Kidney (tissue), 14 donors: ENCODE results near the gene KRTAP10-5. TPM values are rescaled to one million over a fixed set of nuclear protein-coding genes. Genes with fewer than 3 reads are reported as not detected.
"Not testable (repeated sequence)": the region's sequence is repeated elsewhere in the genome, so short reads cannot be mapped to it uniquely, and the experiment has no call there.

Source experiments
- DNase-seq, 5 donors: peaks; one replicate each; pipeline ENCODE4 v3.0.0-alpha.2; 2013 to 2020
- FAIRE-seq: peaks from 2 replicates; lab custom pipeline; 2012; peaks lifted over from hg19 to GRCh38; lab: Jason Lieb, UNC
- H3K27ac ChIP-seq, 2 donors: one replicate each; pipeline ENCODE4 v1.7.0; 2013; ENCODE audit warnings: low read depth in 2 of 2, low read length in 2 of 2, inconsistent platforms in 1 of 2
- H3K27me3 ChIP-seq: one replicate; pipeline ENCODE4 v1.7.1; 2013; ENCODE audit warnings: low read length, inconsistent platforms; ENCODE audit not compliant: control insufficient read depth, insufficient read depth
- H3K36me3 ChIP-seq, 3 donors: one replicate each; pipeline versions ENCODE4 v1.7.0 to v1.7.1; 2013; ENCODE audit warnings: low read length in 3 of 3, control low read depth in 1 of 3, inconsistent platforms in 1 of 3; ENCODE audit not compliant: insufficient read depth in 3 of 3, control insufficient read depth in 2 of 3
- H3K4me1 ChIP-seq, 3 donors: one replicate each; pipeline versions ENCODE4 v1.7.0 to v1.7.1; 2013; ENCODE audit warnings: low read length in 3 of 3, inconsistent platforms in 1 of 3, low read depth in 1 of 3; ENCODE audit not compliant: control insufficient read depth in 2 of 3, insufficient read depth in 2 of 3
- H3K4me3 ChIP-seq, 3 donors: one replicate each; pipeline versions ENCODE4 v1.7.0 to v1.8.1; 2013; ENCODE audit warnings: low read length in 3 of 3, control low read depth in 1 of 3, inconsistent platforms in 1 of 3
- H3K9ac ChIP-seq, 3 donors: one replicate each; pipeline versions ENCODE4 v1.7.0 to v1.7.1; 2013; ENCODE audit warnings: low read length in 3 of 3, control low read depth in 1 of 3, inconsistent platforms in 1 of 3
- H3K9me3 ChIP-seq, 3 donors: one replicate each; pipeline versions ENCODE4 v1.7.0 to v1.7.1; 2013; ENCODE audit warnings: low read length in 3 of 3, control low read depth in 1 of 3, inconsistent platforms in 1 of 3; ENCODE audit not compliant: control insufficient read depth in 2 of 3, insufficient read depth in 1 of 3
- CTCF ChIP-seq: IDR thresholded peaks from 3 replicates; pipeline ENCODE4 v1.5.1; 2012; ENCODE audit warnings: mild to moderate bottlenecking, moderate library complexity, borderline replicate concordance; ENCODE audit not compliant: insufficient read depth; ENCODE audit errors: extremely low read depth
- intact Hi-C: fragments of 100-400 bp; cut with DNase I; formaldehyde crosslinking; loops from one replicate; pipeline ENCODE4 v1.11.1; 2022
- polyA plus RNA-seq: library from polyadenylated mRNA; stranded (reverse); fragments of 350-450 nt; fragmentation: Illumina TruSeq; extraction: RNeasy Lipid Tissue Mini Kit (QIAGEN cat#74804); gene quantifications from one replicate; pipeline ENCODE4 v1.2.3, GENCODE V29; 2014; ENCODE audit warnings: low read depth, low replicate concordance; ENCODE audit not compliant: insufficient read depth
- total RNA-seq: library from RNA; stranded (reverse); fragmentation: NEBNext Ultra II Directional; extraction: Animal tissue kit (Norgen Biotek cat#: 25700); gene quantifications from one replicate; pipeline ENCODE4 v1.2.1, GENCODE V29; 2021
- donor health status: control.
- donor health status: control.
- donor health status: control.
- donor health status: control.
- donor health status: control.
- donor health status: DM: yes; HTN: yes; CAD: no.
- donor health status: Normal renal cell carcinoma (clear cell type).

The KRTAP10-5 gene
- total and polyA plus RNA-seq, 2 donors from 2014 or later = not detected

GRCh38 chr21:44564099-44564498 is 16.3 kb downstream of the KRTAP10-5 start:
- no peak overlapping the region for H3K9ac ChIP-seq
- H3K36me3 ChIP-seq = no peaks in the 10 kb centered on the region
- intact Hi-C loops = no loop called here
- no peaks in the 10 kb centered on the region for H3K27me3 ChIP-seq
- no peak overlapping the region for H3K27ac ChIP-seq
- no peak for TF ChIP-seq CTCF
- H3K9me3 ChIP-seq = no peaks in the 10 kb centered on the region
- no peak overlapping the region for H3K4me3 ChIP-seq
- no peak for FAIRE-seq
- no peak for DNase-seq
- H3K4me1 ChIP-seq = no peaks in the 10 kb centered on the region

- Histone ChIP-seq H3K36me3 (no peaks in the 10 kb centered on the region), H3K4me3 (no peak within 1 kb of the TSS), H3K9ac (no peak within 1 kb of the TSS), H3K4me1 (no peaks in the 10 kb centered on the region), H3K27me3 (no peaks in the 10 kb centered on the region), H3K9me3 (no peaks in the 10 kb centered on the region), H3K27ac (no peak within 1 kb of the TSS)
- no peak for FAIRE-seq
- no peak for DNase-seq
- TF ChIP-seq CTCF = no peak
- intact Hi-C loops = no loop called here
Measured at GRCh38 chr21:44558695-44559094, 21.7 kb downstream of the KRTAP10-5 start, which contains the start of gene KRTAP10-3. KRTAP10-3 (minus strand) TSS chr21:44558795; CDS start chr21:44558715, 80 bp downstream.

- H3K9ac ChIP-seq, H3K27me3 ChIP-seq, H3K27ac ChIP-seq, H3K9me3 ChIP-seq, DNase-seq, H3K36me3 ChIP-seq, H3K4me3 ChIP-seq, H3K4me1 ChIP-seq, intact Hi-C loops, FAIRE-seq: not testable (repeated sequence)
Measured at GRCh38 chr21:44558329-44558675, 22.1 kb downstream of the KRTAP10-5 start.

GRCh38 chr21:44557491-44558328 is 22.7 kb downstream of the KRTAP10-5 start:
- Histone ChIP-seq H3K9ac (no peak overlapping the region), H3K36me3 (no peaks in the 10 kb centered on the region), H3K27ac (no peak overlapping the region), H3K9me3 (no peaks in the 10 kb centered on the region), H3K4me3 (no peak overlapping the region), H3K27me3 (no peaks in the 10 kb centered on the region), H3K4me1 (no peaks in the 10 kb centered on the region)
- no peak for TF ChIP-seq CTCF
- intact Hi-C loops = no loop called here
- DNase-seq (peak in 1 of 5 donors; percentile 37), FAIRE-seq (no peak)
